K562 (cell line): ENCODE data around the gene IGFBPL1. TPM values are rescaled to one million over a fixed set of nuclear protein-coding genes. Genes with fewer than 3 reads are reported as not detected.

Experiments
- ATAC-seq: fragments of 200-7000 bp; cut with Tn5 transposase; 3 replicates; pipeline ENCODE4 v1.9.1; 2020; ENCODE audit warnings: moderate library complexity
- BruUV-seq: library from RNA; stranded (reverse); fragments of 400-500 nt; replicated peaks from 2 replicates; lab custom pipeline; 2021; lab: Mats Ljungman, UMichigan
- CTCF ChIA-PET: fragments of 300-600 bp; formaldehyde crosslinking; extraction: SDS; loops from one replicate; lab custom pipeline; 2021; ENCODE audit warnings: low intra/inter-chr PET ratio; lab: Yijun Ruan, JAX
- POLR2A ChIA-PET: fragments of 300-600, 350-650 bp; sonication (Branson Sonifier 250); formaldehyde crosslinking; extraction: SDS; loops from one replicate; lab custom pipeline; 2021; ENCODE audit warnings: antibody characterized with exemption, inconsistent platforms; lab: Yijun Ruan, JAX
- DNase-seq, 4 experiments: peaks; one replicate each; pipeline versions ENCODE4 v3.0.0 to v3.0.0-alpha.2; 2011 to 2018; ENCODE audit warnings: low spot score in 3 of 4, mixed read lengths in 3 of 4; ENCODE audit errors: extremely low read depth in 1 of 4
- FAIRE-seq: peaks from 2 replicates; lab custom pipeline; 2011; peaks lifted over from hg19 to GRCh38; lab: Jason Lieb, UNC
- H2AFZ ChIP-seq: 2 replicates; pipeline ENCODE4 v1.6.0; 2011; ENCODE audit warnings: low read depth, low read length, control low read depth, inconsistent platforms
- H3K27ac ChIP-seq: fragments of 200-600 bp; 3 replicates; pipeline ENCODE4 v1.8.0; 2011; ENCODE audit warnings: low read depth, mild to moderate bottlenecking, control low read depth, inconsistent platforms, low read length, moderate library complexity, mixed read lengths; ENCODE audit errors: extremely low read depth
- H3K27me3 ChIP-seq, 2 experiments: fragments of 300-600 bp in 1 of 2; 2 replicates in 1 of 2; 3 replicates in 1 of 2; pipeline versions ENCODE4 v1.6.0 to v1.8.0; 2011; ENCODE audit warnings: inconsistent platforms in 2 of 2, low read length in 2 of 2, mild to moderate bottlenecking in 1 of 2, mixed read lengths in 1 of 2, moderate library complexity in 1 of 2; ENCODE audit not compliant: control insufficient read depth in 2 of 2, insufficient read depth in 2 of 2
- H3K36me3 ChIP-seq: fragments of 300-600 bp; 3 replicates; pipeline ENCODE4 v1.8.0; 2011; ENCODE audit warnings: mild to moderate bottlenecking, low read length, inconsistent platforms; ENCODE audit not compliant: control insufficient read depth, insufficient read depth
- H3K4me1 ChIP-seq, 2 experiments: fragments of 200-600 bp in 1 of 2; replicated peaks in 1 of 2; 2 replicates in 1 of 2; 3 replicates in 1 of 2; pipeline versions ENCODE4 v1.5.1 to v1.8.0; 2011; ENCODE audit warnings: inconsistent platforms in 2 of 2, low read length in 2 of 2, mild to moderate bottlenecking in 1 of 2, mixed read lengths in 1 of 2, moderate library complexity in 1 of 2; ENCODE audit not compliant: control insufficient read depth in 2 of 2, insufficient read depth in 2 of 2
- H3K4me2 ChIP-seq: 2 replicates; pipeline ENCODE4 v1.6.1; 2011; ENCODE audit warnings: low read length, control low read depth, inconsistent platforms, mixed read lengths; ENCODE audit not compliant: insufficient read depth
- H3K4me3 ChIP-seq: fragments of 200-600 bp; sonication (generic), shearing (Covaris generic); 2 replicates; pipeline ENCODE4 v1.5.1; 2016; ENCODE audit warnings: control low read depth, inconsistent platforms
- H3K79me2 ChIP-seq: fragments of 200-600 bp; 3 replicates; pipeline ENCODE4 v1.8.0; 2011; ENCODE audit warnings: low read length, inconsistent platforms; ENCODE audit not compliant: control insufficient read depth, insufficient read depth
- H3K9ac ChIP-seq, 2 experiments: 2 replicates each; pipeline versions ENCODE4 v1.6.0 to v1.6.1; 2011; ENCODE audit warnings: low read depth in 2 of 2, low read length in 2 of 2, control low read depth in 1 of 2, inconsistent platforms in 1 of 2, mild to moderate bottlenecking in 1 of 2, mixed read lengths in 1 of 2; ENCODE audit not compliant: insufficient read depth in 1 of 2
- H3K9me1 ChIP-seq: one replicate; pipeline ENCODE4 v1.6.0; 2011; ENCODE audit warnings: inconsistent platforms, mild to moderate bottlenecking, low read length, moderate library complexity; ENCODE audit not compliant: control insufficient read depth, insufficient read depth
- H3K9me3 ChIP-seq: replicated peaks from 2 replicates; pipeline ENCODE4 v1.5.1; 2011; ENCODE audit warnings: low read depth, low read length, inconsistent platforms; ENCODE audit not compliant: control insufficient read depth, insufficient read depth
- H4K20me1 ChIP-seq: replicated peaks from 2 replicates; pipeline ENCODE4 v1.6.1; 2011; ENCODE audit warnings: low read length, inconsistent platforms, mixed read lengths; ENCODE audit not compliant: control insufficient read depth, insufficient read depth
- TSC22D4 ChIP-seq: fragments of 450-650 bp; IDR thresholded peaks from 2 replicates; pipeline ENCODE4 v1.6.1; 2016; ENCODE audit warnings: missing genetic modification characterization, missing biosample characterization, control low read depth
- ZNF165 ChIP-seq: fragments of 250-450 bp; sonication (Bioruptor Pico); IDR thresholded peaks from 2 replicates; pipeline ENCODE4 v1.4.0; 2020; ENCODE audit warnings: borderline replicate concordance
- ZNF384 ChIP-seq: IDR thresholded peaks from 2 replicates; pipeline ENCODE4 v1.6.1; 2012; ENCODE audit warnings: low read depth, low read length, improper control_type of control experiment
- ZZZ3 ChIP-seq: fragments of 450-650 bp; IDR thresholded peaks from 2 replicates; pipeline ENCODE4 v1.6.1; 2016; ENCODE audit warnings: antibody characterized with exemption, mild to moderate bottlenecking, moderate library complexity
- WGBS: fragments of 100-300 bp; shearing (Covaris generic); methylation state at CpG from one replicate; pipeline ENCODE4 v1.1.6; 2016; ENCODE audit warnings: low coverage, mixed read lengths; ENCODE audit not compliant: insufficient coverage; ENCODE audit errors: missing lambda C conversion rate; 5-methylcytosine and 5-hydroxymethylcytosine counted together
- in situ Hi-C: fragments of 300-500 bp; cut with MboI; formaldehyde crosslinking; loops from 4 replicates; pipeline ENCODE4 v1.15.0; 2018; ENCODE audit warnings: inconsistent platforms, mixed read lengths
- intact Hi-C: fragments of 100-400 bp; cut with micrococcal nuclease; formaldehyde crosslinking; loops from 2 replicates; pipeline ENCODE4 v1.14.2; 2022
- polyA plus RNA-seq, 8 experiments: library from polyadenylated mRNA; depleted of rRNA in 4 of 8; stranded (reverse) in 5 of 8; unstranded in 3 of 8; fragments of >200 nt; fragmentation: Nextera tagmentation in 2 of 8; fragmentation: Illumina TruSeq in 1 of 8; extraction: Ambion mirVana in 2 of 8; extraction: Trizol in 1 of 8; gene quantifications; 2 replicates each; pipeline versions ENCODE4 v1.2.1 to v1.2.3, GENCODE V29; 2011 to 2014; ENCODE audit warnings: inconsistent platforms in 1 of 8, missing spikeins in 1 of 8
- total RNA-seq, 7 experiments: library from RNA; depleted of rRNA in 6 of 7; stranded (reverse); fragments of >200 nt in 6 of 7; fragmentation: Illumina TruSeq in 2 of 7; extraction: Trizol in 2 of 7; gene quantifications; 2 replicates each; pipeline versions ENCODE4 v1.2.1 to v1.2.3, GENCODE V29; 2011 to 2021; ENCODE audit warnings: low replicate concordance in 1 of 7
- TF ChIP-seq, protein P1 (sequence below): sonication (generic); IDR thresholded peaks from 2 replicates; pipeline ENCODE4 v1.6.1; 2016
- TF ChIP-seq, protein P2 (sequence below): sonication (generic); formaldehyde crosslinking; IDR thresholded peaks from 2 replicates; pipeline ENCODE4 v1.9.0; 2022; ENCODE audit warnings: mild to moderate bottlenecking, missing genetic modification reagents

The IGFBPL1 gene
- total and polyA plus RNA-seq, 9 of the 15 experiments (the other 6 are each of a cell fraction or from before 2014, with no cell fraction given): not detected

DNA sequence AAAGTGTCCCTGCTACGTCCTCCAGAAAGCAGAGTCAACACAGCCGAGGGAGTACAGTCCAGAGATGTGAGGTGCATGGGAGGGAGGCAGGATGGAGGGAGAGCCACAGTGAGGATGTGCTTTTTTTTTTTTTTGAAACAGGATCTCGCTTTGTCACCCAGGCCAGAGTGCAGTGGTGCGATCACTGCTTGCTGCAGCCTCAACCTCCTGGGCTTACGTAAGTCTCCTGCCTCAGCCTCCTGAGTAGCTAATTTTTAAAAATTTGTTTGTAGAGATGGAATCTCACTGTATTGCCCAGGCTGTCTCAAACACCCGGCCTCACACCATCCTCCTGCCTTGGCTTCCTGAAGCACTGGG, 65.0 kb downstream of the IGFBPL1 start:
- Histone ChIP-seq H3K4me1 (peaks cover 0 to 4% of the 10 kb centered on the region in 2 experiments; a peak in 2 of 5 replicates), H3K4me2 (no peak overlapping the region), H3K9me1 (no peaks in the 10 kb centered on the region), H3K36me3 (no peaks in the 10 kb centered on the region), H4K20me1 (peaks cover 9% of the 10 kb centered on the region; the same call in 1 of the 2 replicates), H3K9me3 (no peaks in the 10 kb centered on the region), H2AFZ (no peak overlapping the region), H3K27me3 (peaks cover 16 to 30% of the 10 kb centered on the region in 2 experiments), H3K79me2 (no peaks in the 10 kb centered on the region), H3K9ac (no peak overlapping the region), H3K27ac (no peak overlapping the region), H3K4me3 (no peak overlapping the region)
- TF ChIP-seq TSC22D4 (no peak), ZZZ3 (no peak), ZNF165 (CRISPR knock-in tag) (no peak), ZNF384 (0 out of 2 replicates have a peak, but pooled peaks have one; percentile 24)
- TF ChIP-seq, protein P1, sequence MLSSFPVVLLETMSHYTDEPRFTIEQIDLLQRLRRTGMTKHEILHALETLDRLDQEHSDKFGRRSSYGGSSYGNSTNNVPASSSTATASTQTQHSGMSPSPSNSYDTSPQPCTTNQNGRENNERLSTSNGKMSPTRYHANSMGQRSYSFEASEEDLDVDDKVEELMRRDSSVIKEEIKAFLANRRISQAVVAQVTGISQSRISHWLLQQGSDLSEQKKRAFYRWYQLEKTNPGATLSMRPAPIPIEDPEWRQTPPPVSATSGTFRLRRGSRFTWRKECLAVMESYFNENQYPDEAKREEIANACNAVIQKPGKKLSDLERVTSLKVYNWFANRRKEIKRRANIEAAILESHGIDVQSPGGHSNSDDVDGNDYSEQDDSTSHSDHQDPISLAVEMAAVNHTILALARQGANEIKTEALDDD: no peak
- TF ChIP-seq, protein P2, sequence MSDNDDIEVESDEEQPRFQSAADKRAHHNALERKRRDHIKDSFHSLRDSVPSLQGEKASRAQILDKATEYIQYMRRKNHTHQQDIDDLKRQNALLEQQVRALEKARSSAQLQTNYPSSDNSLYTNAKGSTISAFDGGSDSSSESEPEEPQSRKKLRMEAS (CRISPR knock-in tag): no peak
- BruUV-seq: no TSS peak
- CTCF ChIA-PET: interaction anchor here (2.8 kb wide), 1 partner anchor 446 kb away, joined by 10 read pairs; no protein-coding TSS in a partner anchor
- 8% methylated on average over 5 of the region's 6 CpGs for WGBS
- DNase-seq (no peak), FAIRE-seq (no peak), ATAC-seq (no peak)
- in situ Hi-C loops (loop anchor here (5.0 to 25.0 kb wide), 3 partner anchors 452 to 872 kb away; partner anchors contain the start of gene POLR1E), intact Hi-C loops (no loop called here)
- POLR2A ChIA-PET: no interaction called here
